Activated CD8-positive, alpha-beta memory T cell treated with anti-CD3 and anti-CD28 coated beads for 4 hours (primary cell): ENCODE results near the gene TXNDC15.
"Not testable (repeated sequence)": the region's sequence is repeated elsewhere in the genome, so short reads cannot be mapped to it uniquely, and the experiment has no call there.

Experiments
- DNase-seq, 2 donors: peaks; one replicate each; pipeline ENCODE4 v3.0.0-alpha.2; 2020; ENCODE audit warnings: low read depth in 2 of 2

The TXNDC15 gene

DNA sequence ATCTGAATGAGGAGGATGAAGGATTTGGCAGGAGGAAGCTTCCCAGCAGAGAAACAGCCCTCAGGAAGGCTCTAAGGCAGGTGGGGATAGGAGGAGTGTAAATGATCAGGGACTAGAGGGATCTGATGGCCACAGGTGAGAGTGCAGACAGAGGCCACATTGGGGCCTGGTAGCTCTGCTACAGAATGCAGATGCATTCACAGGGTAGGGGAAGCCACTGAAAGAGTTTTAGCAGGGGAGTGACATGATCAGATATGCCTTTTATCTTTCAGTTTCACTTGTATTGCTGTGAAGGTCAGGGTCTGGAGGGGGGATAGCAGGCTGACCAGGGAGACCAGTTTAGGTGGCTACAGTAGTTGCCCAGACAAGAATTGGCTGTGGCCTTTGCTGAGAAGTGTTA, 3.0 kb downstream of the TXNDC15 start:
- no peak for DNase-seq

GRCh38 chr5:134878403-134878802, 4.2 kb downstream of the TXNDC15 start:
- no peak for DNase-seq

GRCh38 chr5:134879456-134879855, 5.3 kb downstream of the TXNDC15 start:
- no peak for DNase-seq

DNA sequence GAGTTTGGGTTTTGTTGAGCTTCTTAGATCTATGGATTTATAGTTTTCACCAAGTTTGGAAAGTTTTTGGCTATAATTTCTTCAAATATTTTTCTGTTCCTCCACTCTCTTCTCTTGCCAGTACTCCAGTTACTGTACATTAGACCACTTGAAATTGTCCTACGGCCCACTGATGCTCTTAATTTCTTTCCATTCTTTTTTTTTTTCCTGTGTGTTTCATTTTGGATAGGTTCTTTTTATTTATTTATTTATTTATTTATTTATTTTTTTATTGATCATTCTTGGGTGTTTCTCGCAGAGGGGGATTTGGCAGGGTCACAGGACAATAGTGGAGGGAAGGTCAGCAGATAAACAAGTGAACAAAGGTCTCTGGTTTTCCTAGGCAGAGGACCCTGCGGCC, 6.8 kb downstream of the TXNDC15 start:
- not testable (repeated sequence) for DNase-seq

- not testable (repeated sequence) for DNase-seq
These were observed 7.5 kb downstream of the TXNDC15 start for GRCh38 chr5:134881711-134882110.

GRCh38 chr5:134887593-134888159, 13.5 kb downstream of the TXNDC15 start:
- no peak for DNase-seq

DNA sequence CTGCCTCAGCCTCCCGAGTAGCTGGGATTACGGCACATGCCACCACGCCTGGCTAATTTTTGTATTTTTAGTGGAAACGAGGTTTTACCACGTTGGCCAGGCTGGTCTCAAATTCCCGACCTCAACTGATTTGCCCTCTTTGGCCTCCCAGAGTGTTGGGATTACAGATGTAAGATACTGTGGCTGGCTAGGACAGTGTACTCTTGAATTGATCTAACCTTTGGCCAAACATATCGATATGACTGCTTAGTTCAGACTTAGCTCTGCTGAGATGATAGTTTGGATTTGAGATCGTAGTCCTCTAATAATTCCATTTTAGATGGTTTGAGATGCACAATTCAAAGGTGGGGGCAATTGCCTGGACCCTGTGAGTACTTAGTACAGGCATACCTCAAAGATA, 15.2 kb downstream of the TXNDC15 start:
- no peak for DNase-seq

GRCh38 chr5:134891473-134891872, 17.3 kb downstream of the TXNDC15 start:
- no peak for DNase-seq

DNA sequence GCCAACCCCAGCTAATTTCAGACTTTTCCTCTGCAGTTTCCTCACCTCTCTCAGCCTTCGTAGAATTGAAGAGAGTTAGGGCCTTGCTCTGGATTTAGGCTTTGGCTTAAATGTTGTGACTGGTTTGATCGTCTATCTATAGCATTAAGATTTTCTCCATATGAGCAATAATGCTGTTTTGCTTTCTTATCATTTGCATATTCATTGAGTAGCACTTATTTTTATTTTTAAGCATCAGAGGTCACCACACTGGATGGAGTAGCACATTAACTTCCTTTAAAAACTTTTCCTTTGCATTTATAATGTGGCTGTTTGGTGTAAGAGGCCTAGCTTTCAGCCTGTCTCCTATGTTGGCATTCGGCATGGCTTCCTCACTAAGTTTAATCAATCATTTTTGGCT, 18.1 kb downstream of the TXNDC15 start:
- no peak for DNase-seq

GRCh38 chr5:134892926-134893325, 18.8 kb downstream of the TXNDC15 start:
- no peak for DNase-seq

- no peak for DNase-seq
These were observed 19.8 kb downstream of the TXNDC15 start for GRCh38 chr5:134893748-134894505.

DNA sequence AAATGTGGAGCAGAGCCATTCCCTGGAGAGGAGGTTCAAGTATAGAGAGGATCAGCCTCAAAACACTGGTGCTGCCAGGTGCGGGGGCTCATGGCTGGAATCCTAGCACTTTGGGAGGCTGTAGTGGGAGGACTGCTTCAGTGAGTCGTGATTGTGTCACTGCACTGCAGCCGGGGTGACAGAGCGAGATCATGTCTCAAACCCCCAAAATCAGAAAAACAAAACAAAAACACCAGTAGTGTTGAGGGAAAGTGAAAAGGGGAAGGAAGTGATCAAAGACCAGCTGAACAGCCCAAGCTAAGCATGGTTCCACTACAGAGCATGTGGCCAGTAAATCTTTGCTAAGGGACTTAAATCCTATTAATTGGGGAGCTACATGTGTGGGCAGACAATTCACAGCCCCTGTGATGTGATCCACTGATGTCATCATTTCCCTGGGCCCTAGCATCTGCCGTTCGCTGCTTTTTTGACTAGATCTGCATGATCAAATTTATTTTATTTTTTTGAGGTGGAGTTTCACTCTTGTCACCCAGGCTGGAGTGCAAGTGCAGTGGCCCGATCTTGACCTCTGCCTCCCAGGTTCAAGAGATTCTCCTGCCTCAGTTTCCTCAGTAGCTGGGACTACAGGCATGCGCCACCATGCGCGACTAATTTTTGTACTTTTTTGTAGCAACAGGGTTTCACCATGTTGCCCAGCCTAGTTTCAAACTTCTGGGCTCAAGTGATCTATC, 28.1 kb downstream of the TXNDC15 start:
- DNase-seq = no peak

- peak; percentile 73 to 82 for DNase-seq
These were observed 30.6 kb downstream of the TXNDC15 start, which contains the start of gene PCBD2 for GRCh38 chr5:134904610-134905245. PCBD2 (plus strand) TSS chr5:134905131; CDS start chr5:134905140, 9 bp downstream.

DNA sequence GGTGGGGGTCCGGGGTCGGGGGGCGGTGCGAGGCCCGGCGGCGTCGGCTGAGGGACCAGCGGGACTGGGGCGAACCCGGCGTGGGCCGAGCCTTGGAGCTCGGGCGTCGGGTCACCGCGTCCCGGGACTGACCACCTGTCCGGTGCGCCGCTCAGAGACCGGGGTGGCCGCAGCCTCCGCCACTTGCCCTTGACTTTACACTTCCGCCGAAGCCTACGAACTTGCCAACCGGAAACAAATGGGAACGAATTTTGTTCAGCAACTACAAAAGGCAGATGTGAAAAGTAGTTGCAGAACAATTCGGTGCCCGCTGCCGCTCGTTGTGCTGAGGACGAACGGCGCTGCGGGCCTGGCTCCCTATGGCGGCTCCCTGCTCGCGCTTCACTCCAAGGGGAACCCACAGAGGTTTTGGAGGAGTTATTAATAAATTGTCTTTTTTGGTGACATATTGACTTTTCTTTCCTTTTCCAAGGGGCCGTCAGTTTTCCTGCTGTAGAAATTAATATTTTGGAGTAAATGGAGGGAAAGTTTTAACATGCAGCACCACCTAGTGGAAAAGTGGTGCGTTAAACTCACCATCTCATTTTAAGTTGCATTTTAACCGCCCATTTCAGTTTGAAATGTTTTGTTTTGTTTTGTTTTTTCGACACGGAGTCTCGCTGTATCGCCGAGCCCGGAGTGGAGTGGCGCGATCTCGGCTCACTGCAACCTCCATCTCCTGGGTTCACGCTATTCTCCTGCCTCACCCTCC, 31.2 kb downstream of the TXNDC15 start:
- peak; percentile 13 to 22 for DNase-seq

- DNase-seq = no peak
These were observed 32.6 kb downstream of the TXNDC15 start for GRCh38 chr5:134906811-134907210.

GRCh38 chr5:134910752-134911151, 36.6 kb downstream of the TXNDC15 start:
- not testable (repeated sequence) for DNase-seq

- no peak for DNase-seq
These were observed 37.4 kb downstream of the TXNDC15 start for GRCh38 chr5:134911285-134912206.

DNA sequence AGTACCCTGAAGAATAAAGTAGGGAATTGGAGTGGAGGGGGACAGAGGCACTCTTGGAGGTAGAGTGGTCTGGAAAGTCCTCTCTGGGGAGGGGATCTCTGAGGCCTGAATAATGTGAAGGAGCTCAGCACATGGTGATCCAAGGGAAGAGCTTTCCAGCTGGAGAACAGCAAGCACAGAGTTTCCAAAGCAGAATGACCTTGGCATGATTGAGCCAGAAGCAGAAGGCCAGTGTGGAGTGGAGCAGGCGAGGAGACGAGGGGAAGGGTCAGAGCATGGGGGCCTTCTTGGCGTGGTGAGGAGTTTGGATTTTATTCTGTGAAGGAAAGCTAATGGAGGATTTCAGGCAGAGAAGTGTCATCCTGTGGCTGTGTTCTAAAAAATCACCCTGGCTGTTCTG, 39.1 kb downstream of the TXNDC15 start:
- no peak for DNase-seq

DNA sequence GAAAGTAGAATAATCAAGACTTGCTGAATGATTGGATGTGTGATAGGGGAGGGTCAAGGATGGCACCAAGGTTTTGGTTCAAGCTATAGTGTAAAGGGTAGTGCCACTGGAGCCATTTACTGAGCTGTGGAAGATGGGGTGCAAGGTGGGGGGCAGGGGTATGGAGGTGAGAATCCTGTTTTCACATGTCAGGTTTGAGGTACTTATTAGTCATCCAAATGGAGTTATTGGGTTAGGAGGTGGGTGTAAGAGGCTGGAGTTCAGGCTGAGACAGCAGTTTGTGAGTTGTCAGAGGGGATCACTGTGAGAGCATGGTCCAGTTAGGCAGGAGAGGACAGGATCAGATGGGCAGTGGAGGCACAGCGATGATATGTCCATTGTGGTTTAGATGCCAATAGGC, 39.6 kb downstream of the TXNDC15 start:
- DNase-seq = no peak

- no peak for DNase-seq
These were observed 43.1 kb downstream of the TXNDC15 start for GRCh38 chr5:134917070-134917815.
